ENCODE measurements around the gene TREX2. TPM values are rescaled to one million over a fixed set of nuclear protein-coding genes. Genes with fewer than 3 reads are reported as not detected.

Gene TREX2
- total RNA-seq, 1 donor from 2014 or later: not detected

GRCh38 chrX:153414856-153415510 lies 30.9 kb downstream of the TREX2 start:
- Histone ChIP-seq H3K36me3 (no peaks in the 10 kb centered on the region), H3K27me3 (ENCODE audit: low read depth) (peaks cover 8% of the 10 kb centered on the region), H3K4me3 (no peak overlapping the region), H3K9me3 (replicated peaks) (no peaks in the 10 kb centered on the region), H3K27ac (replicated peaks) (peak overlapping the region; percentile 65), H3K4me1 (peaks cover 5% of the 10 kb centered on the region)
- no peak for TF ChIP-seq CTCF (IDR thresholded peaks at IDR 0.05; ENCODE audit: borderline replicate concordance)
- intact Hi-C loops (cut with micrococcal nuclease): no loop called here
- peak; percentile 27 for DNase-seq

- Histone ChIP-seq H3K27ac (replicated peaks) (no peak overlapping the region), H3K4me1 (peaks cover 5% of the 10 kb centered on the region), H3K4me3 (no peak overlapping the region), H3K27me3 (ENCODE audit: low read depth) (peaks cover 8% of the 10 kb centered on the region), H3K36me3 (no peaks in the 10 kb centered on the region), H3K9me3 (replicated peaks) (no peaks in the 10 kb centered on the region)
- intact Hi-C loops (cut with micrococcal nuclease): no loop called here
- no peak for TF ChIP-seq CTCF (IDR thresholded peaks at IDR 0.05; ENCODE audit: borderline replicate concordance)
- no peak for DNase-seq
Observed at GRCh38 chrX:153413731-153414130, 32.1 kb downstream of the TREX2 start.

GRCh38 chrX:153412746-153413720 lies 32.8 kb downstream of the TREX2 start:
- TF ChIP-seq CTCF (IDR thresholded peaks at IDR 0.05; ENCODE audit: borderline replicate concordance): no peak
- Histone ChIP-seq H3K4me1 (peaks cover 5% of the 10 kb centered on the region), H3K4me3 (peak overlapping the region; percentile 68), H3K36me3 (no peaks in the 10 kb centered on the region), H3K27ac (replicated peaks) (no peak overlapping the region), H3K9me3 (replicated peaks) (no peaks in the 10 kb centered on the region), H3K27me3 (ENCODE audit: low read depth) (peaks cover 8% of the 10 kb centered on the region)
- DNase-seq: no peak
- intact Hi-C loops (cut with micrococcal nuclease): no loop called here

GRCh38 chrX:153411988-153412574 lies 33.8 kb downstream of the TREX2 start:
- H3K9me3 ChIP-seq (replicated peaks): no peaks in the 10 kb centered on the region
- intact Hi-C loops (cut with micrococcal nuclease): no loop called here
- H3K36me3 ChIP-seq: no peaks in the 10 kb centered on the region
- peak overlapping the region; percentile 44 for H3K27ac ChIP-seq (replicated peaks)
- no peak for TF ChIP-seq CTCF (IDR thresholded peaks at IDR 0.05; ENCODE audit: borderline replicate concordance)
- peaks cover 5% of the 10 kb centered on the region for H3K4me1 ChIP-seq
- H3K27me3 ChIP-seq (ENCODE audit: low read depth): peaks cover 8% of the 10 kb centered on the region
- DNase-seq: no peak
- peak overlapping the region; percentile 68 for H3K4me3 ChIP-seq

GRCh38 chrX:153411255-153411987 lies 34.4 kb downstream of the TREX2 start, which contains the start of gene ZFP92:
Gene ZFP92, plus strand, starts transcription at chrX:153411472. Its CDS starts 6,851 bp downstream, at chrX:153418323.
- Histone ChIP-seq H3K27ac (replicated peaks) (peak within 1 kb of the TSS; percentile 44), H3K4me1 (peaks cover 5% of the 10 kb centered on the region), H3K27me3 (ENCODE audit: low read depth) (peaks cover 8% of the 10 kb centered on the region), H3K4me3 (peak within 1 kb of the TSS; percentile 68), H3K36me3 (no peaks in the 10 kb centered on the region), H3K9me3 (replicated peaks) (no peaks in the 10 kb centered on the region)
- TF ChIP-seq CTCF (IDR thresholded peaks at IDR 0.05; ENCODE audit: borderline replicate concordance): no peak
- intact Hi-C loops (cut with micrococcal nuclease): no loop called here
- DNase-seq: peak; percentile 38
